DMS 273 (cell line): ENCODE data around the gene PLOD2.
A peak's percentile ranks its signal among the peaks of the same experiment; 100 is the strongest.

Experiments used
- DNase-seq: peaks from one replicate; lab custom pipeline; 2025; ENCODE audit not compliant: unreplicated experiment; lab: John Stamatoyannopoulos, UW

Gene PLOD2

DNA sequence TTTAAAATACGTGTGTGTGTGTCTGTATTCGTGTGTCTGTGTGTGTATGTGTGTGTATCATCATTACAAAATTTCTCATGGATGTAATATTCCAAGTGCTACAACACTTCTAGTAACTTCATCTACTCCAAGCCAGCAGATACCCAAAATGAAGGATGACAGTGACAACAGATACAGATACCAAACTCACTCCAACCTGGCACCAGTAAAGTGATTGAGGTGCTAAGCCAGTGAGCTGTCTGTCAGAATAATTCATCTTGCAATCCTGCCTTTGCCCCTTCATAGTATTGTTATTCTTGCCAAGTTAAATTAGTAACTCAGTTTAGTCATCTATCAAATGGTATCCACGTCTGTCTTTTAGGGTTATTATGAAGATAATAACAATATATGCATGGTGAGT lies 58.1 kb downstream of the PLOD2 start:
- no peak for DNase-seq

DNA sequence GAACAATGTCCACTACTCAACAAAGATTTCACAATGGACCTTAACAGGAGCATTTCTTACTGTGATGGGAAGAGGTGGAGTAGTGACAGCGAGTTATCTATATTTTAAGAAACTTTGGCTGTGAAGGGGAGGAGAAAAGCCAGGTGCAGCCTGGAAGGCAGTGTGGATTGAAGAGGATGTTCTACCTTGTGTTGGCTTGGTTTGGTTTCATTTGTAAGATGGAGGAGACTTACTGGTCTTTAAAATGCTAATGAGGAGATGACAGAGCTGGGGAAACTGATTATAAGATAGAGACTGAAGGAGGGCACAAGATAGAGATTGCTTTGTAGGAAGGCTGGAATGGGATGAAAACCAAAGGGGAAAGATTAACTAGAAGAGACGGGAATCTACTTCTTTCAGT lies 59.4 kb downstream of the PLOD2 start:
- no peak for DNase-seq

GRCh38 chr3:146100825-146101444 lies 60.0 kb downstream of the PLOD2 start:
- no peak for DNase-seq

GRCh38 chr3:146100180-146100579 lies 60.8 kb downstream of the PLOD2 start:
- no peak for DNase-seq

GRCh38 chr3:146099316-146099715 lies 61.7 kb downstream of the PLOD2 start:
- no peak for DNase-seq

- peak; percentile 15 for DNase-seq
Observed at GRCh38 chr3:146093896-146094295, 67.1 kb downstream of the PLOD2 start.

- DNase-seq: no peak
Observed at GRCh38 chr3:146092230-146092629, 68.8 kb downstream of the PLOD2 start.

GRCh38 chr3:146091397-146091796 lies 69.6 kb downstream of the PLOD2 start:
- DNase-seq: no peak

GRCh38 chr3:146090521-146090920 lies 70.5 kb downstream of the PLOD2 start:
- DNase-seq: no peak

DNA sequence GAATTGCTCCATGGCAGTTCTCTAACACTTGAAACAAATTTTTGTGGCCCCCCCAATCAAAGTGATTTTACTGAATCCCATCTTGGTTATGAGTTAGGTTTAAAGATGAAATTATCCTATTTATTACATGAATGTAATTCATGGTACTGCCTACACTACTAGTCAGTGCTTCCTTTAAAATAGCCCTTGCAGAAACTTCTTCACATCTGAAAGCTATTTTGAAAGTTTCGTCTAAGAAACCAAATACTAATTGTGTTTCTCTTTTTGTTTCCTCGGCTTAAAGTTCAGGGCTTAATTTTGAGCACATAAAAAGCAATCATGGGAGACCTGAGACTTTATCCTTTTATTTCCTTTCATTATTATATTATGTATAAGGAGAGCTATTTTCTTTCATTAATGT lies 72.1 kb downstream of the PLOD2 start:
- no peak for DNase-seq

DNA sequence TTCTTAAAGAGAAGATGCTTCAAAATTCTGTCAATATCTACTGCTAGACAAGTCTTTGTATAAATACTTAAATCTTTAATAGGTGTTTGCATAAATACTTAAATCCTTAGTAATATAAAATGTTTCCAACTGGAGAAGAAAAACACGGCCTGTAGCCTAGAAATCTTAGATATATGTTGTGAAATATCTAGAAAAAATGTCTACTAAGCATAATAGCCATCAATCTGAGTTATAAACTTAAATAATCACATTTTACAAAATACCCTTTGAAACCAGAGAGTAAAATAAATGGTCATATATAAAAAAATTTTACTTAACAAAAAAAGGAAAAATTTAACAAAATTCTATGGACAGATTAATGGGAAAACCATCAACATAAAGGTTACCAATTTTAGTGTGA lies 73.9 kb downstream of the PLOD2 start:
- no peak for DNase-seq

- DNase-seq: no peak
Observed at GRCh38 chr3:146086211-146086610, 74.8 kb downstream of the PLOD2 start.

- no peak for DNase-seq
Observed at GRCh38 chr3:146085678-146086077, 75.3 kb downstream of the PLOD2 start.

- no peak for DNase-seq
Observed at GRCh38 chr3:146080578-146080977, 80.4 kb downstream of the PLOD2 start.

DNA sequence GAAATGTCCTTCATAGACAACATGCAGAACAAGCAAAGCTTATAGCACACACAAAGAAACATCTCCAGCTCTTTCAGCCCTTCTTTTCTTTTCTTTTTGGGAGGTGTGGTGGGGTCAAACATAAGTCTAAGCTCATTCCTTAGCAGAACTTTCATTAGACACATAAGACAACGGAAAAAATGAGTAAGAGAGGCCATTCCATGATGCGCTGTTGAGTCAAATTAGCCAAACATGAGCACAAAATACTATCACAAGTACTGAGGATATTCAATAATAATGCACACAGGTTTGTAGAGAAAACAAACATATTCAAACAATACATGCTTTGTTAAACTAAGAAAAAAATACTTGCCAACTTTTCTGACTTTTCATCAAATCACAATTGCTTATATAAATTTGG lies 83.0 kb downstream of the PLOD2 start:
- DNase-seq: no peak

- no peak for DNase-seq
Observed at GRCh38 chr3:146077181-146077580, 83.8 kb downstream of the PLOD2 start.

GRCh38 chr3:146072824-146073223 lies 88.2 kb downstream of the PLOD2 start:
- DNase-seq: no peak

DNA sequence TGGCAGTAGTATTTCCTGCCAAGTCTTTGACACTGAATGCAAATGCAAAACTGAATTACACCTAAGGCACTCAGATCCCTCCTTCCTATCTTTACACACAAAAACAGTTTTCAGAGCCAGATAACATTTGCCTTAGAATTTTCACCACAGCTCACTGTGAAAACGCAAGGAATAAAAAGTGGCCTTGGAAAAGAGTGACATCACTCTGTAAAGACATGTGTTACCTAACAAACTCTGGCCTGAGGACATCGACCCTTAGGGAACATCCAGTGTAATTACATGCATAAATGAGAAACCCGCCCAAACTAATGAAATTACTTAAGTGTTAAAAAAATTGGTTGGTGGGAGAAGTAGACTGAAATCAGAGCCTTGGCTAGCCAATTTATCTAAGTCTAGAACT lies 88.9 kb downstream of the PLOD2 start:
- DNase-seq: no peak

- DNase-seq: no peak
Observed at GRCh38 chr3:146071632-146072031, 89.4 kb downstream of the PLOD2 start.

DNA sequence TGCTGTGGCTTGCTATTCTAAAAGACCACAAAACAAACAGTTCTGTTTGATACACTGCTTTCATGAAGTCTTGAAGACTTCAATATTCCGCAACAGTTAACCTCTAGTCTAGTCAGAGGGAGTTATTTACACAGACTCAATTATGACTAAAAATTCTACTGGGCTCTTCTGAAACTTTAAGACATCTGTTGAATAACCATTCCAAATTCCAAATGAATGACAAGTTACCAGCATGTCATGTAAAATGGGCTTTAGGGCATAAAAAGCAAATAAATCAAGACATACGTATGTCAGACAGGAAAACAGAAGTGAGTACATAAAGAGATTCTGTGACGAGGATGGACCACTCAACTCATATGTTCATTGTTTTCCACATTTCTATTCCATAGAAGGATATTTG lies 93.9 kb downstream of the PLOD2 start:
- no peak for DNase-seq

DNA sequence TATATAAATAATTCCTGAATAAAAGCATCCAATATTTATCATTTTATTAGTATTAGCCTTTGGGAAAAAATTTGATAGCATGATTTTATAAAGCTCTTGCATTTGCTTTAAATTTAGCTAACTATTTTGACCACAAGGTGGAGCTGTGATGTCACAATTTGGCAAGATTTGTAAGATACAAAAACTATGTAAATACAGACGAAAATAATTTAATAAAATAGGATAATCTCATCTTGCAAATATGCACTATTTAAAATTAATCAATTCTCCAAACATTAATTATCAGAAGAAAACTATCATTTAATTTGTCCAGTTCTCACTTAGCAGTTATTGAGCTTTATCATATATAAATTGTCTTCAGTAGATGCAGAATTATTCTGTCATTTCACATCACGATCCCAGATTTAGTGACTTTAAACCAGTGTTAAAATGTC lies 95.4 kb downstream of the PLOD2 start:
- peak; percentile 88 for DNase-seq

- no peak for DNase-seq
Observed at GRCh38 chr3:146058241-146058640, 102.7 kb downstream of the PLOD2 start.

DNA sequence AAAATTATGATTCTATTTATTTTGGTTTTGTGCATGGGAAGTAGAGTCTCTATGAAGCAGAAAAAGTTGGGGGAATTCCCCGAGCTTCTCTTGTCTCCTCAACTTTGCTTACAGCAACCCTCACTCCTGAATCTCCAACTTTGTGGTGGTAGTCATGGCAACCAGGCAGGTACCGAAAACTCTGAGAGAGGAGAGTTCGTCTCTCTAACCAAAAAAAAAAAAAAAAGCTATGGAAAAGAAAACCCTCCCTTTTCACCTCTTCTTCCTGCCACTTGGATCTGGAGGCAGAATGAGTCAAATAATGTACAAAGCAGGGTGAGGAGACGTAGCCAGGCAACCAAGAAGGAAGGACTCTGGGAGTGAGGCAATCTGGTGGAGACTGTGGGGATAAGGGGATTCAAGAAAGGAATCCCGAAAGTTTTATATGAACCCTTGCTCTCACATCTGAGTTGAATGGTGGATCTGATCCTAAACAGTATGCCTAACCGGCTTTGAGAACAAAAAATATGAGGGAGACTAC lies 108.1 kb downstream of the PLOD2 start:
- no peak for DNase-seq
